ENCODE data around the gene LEP.
"Not testable (repeated sequence)": the region's sequence is repeated elsewhere in the genome, so short reads cannot be mapped to it uniquely, and the experiment has no call there.

Gene LEP

GRCh38 chr7:128275681-128276080 is 34.6 kb downstream of the LEP start:
- DNase-seq = no peak

GRCh38 chr7:128278366-128278765 is 37.3 kb downstream of the LEP start:
- DNase-seq = no peak

- no peak for DNase-seq
These were observed 38.1 kb downstream of the LEP start for GRCh38 chr7:128279124-128279713.

- not testable (repeated sequence) for DNase-seq
These were observed 39.4 kb downstream of the LEP start for GRCh38 chr7:128280451-128280850.

GRCh38 chr7:128281605-128282380 is 40.7 kb downstream of the LEP start:
- no peak for DNase-seq

- no peak for DNase-seq
These were observed 43.0 kb downstream of the LEP start for GRCh38 chr7:128284102-128284501.

- DNase-seq = no peak
These were observed 46.5 kb downstream of the LEP start for GRCh38 chr7:128287556-128287955.

- DNase-seq = not testable (repeated sequence)
These were observed 56.9 kb downstream of the LEP start for GRCh38 chr7:128298004-128298403.

GRCh38 chr7:128299109-128299607 is 58.1 kb downstream of the LEP start:
- peak; percentile 81 to 84 for DNase-seq

- no peak for DNase-seq
These were observed 61.1 kb downstream of the LEP start for GRCh38 chr7:128302139-128302538.

GRCh38 chr7:128303133-128303532 is 62.1 kb downstream of the LEP start:
- DNase-seq = no peak

GRCh38 chr7:128303643-128304042 is 62.6 kb downstream of the LEP start:
- DNase-seq = no peak

- DNase-seq = no peak
These were observed 63.1 kb downstream of the LEP start for GRCh38 chr7:128304212-128304611.

GRCh38 chr7:128307061-128307460 is 66.0 kb downstream of the LEP start:
- DNase-seq = no peak
